ENCODE measurements around the gene CAPZA2.

The CAPZA2 gene

DNA sequence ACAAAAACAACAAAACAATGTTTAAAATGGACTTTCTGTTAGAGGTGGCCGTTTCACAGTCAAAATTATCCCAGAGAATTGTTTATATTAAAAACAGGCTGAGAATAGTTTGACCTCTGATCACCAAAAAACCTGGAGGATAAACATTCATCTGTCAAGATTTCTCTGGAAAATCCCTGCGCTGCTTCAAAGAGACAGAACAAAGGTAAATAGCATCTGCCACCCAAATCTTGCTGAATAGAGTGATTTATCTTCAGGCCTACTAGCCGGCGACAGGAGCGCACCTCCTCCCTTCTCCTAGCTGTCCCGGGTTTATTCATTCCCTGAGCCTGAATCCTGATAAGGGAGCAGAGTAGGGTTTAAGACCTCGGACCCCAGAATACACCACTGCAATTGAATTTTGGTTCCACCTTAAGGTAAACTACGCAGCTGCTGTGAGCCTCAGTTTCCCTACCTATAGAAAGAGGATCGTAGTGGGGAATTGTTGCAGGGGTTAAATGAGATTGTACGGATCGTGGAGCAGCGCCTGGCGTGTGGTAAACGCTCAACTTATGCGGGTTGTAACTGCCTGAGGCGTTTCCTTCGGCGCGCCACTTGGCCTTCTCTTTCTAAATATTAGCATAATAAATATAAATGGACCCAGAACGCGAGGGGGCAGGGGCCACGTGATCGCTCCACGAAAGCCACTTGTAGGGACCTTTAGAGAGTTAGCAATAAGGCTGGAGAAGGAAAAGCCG, 90.4 kb downstream of the CAPZA2 start (continued):
- TF ChIP-seq, protein P1, sequence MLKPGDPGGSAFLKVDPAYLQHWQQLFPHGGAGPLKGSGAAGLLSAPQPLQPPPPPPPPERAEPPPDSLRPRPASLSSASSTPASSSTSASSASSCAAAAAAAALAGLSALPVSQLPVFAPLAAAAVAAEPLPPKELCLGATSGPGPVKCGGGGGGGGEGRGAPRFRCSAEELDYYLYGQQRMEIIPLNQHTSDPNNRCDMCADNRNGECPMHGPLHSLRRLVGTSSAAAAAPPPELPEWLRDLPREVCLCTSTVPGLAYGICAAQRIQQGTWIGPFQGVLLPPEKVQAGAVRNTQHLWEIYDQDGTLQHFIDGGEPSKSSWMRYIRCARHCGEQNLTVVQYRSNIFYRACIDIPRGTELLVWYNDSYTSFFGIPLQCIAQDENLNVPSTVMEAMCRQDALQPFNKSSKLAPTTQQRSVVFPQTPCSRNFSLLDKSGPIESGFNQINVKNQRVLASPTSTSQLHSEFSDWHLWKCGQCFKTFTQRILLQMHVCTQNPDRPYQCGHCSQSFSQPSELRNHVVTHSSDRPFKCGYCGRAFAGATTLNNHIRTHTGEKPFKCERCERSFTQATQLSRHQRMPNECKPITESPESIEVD (tag by site-specific recombination; IDR thresholded peaks at IDR 0.05): peak; percentile 10; the same call in 1 of the 2 replicates
- TF ChIP-seq ZNF335 (tag by site-specific recombination; conservative IDR thresholded peaks at IDR 0.05): peak; percentile 97
- TF ChIP-seq ZBTB20 (tag by site-specific recombination; IDR thresholded peaks at IDR 0.05): peak; percentile 64
- TF ChIP-seq TRIM28 (IDR thresholded peaks at IDR 0.05; ENCODE audit: borderline replicate concordance, low read length): no peak
- TF ChIP-seq GLI4 (tag by site-specific recombination; IDR thresholded peaks at IDR 0.05): no peak
- TF ChIP-seq, protein P2, sequence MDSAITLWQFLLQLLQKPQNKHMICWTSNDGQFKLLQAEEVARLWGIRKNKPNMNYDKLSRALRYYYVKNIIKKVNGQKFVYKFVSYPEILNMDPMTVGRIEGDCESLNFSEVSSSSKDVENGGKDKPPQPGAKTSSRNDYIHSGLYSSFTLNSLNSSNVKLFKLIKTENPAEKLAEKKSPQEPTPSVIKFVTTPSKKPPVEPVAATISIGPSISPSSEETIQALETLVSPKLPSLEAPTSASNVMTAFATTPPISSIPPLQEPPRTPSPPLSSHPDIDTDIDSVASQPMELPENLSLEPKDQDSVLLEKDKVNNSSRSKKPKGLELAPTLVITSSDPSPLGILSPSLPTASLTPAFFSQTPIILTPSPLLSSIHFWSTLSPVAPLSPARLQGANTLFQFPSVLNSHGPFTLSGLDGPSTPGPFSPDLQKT (IDR thresholded peaks at IDR 0.05; ENCODE audit: borderline replicate concordance, low read depth, low read length): no peak
- TF ChIP-seq ZNF596 (tag by site-specific recombination; IDR thresholded peaks at IDR 0.05): no peak
- TF ChIP-seq ZFP37 (tag by site-specific recombination; IDR thresholded peaks at IDR 0.05): peak; percentile 32; the same call in 1 of the 2 replicates
- TF ChIP-seq, protein P3, sequence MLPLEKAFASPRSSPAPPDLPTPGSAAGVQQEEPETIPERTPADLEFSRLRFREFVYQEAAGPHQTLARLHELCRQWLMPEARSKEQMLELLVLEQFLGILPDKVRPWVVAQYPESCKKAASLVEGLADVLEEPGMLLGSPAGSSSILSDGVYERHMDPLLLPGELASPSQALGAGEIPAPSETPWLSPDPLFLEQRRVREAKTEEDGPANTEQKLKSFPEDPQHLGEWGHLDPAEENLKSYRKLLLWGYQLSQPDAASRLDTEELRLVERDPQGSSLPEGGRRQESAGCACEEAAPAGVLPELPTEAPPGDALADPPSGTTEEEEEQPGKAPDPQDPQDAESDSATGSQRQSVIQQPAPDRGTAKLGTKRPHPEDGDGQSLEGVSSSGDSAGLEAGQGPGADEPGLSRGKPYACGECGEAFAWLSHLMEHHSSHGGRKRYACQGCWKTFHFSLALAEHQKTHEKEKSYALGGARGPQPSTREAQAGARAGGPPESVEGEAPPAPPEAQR (tag by site-specific recombination; IDR thresholded peaks at IDR 0.05): no peak
- TF ChIP-seq, protein P4, sequence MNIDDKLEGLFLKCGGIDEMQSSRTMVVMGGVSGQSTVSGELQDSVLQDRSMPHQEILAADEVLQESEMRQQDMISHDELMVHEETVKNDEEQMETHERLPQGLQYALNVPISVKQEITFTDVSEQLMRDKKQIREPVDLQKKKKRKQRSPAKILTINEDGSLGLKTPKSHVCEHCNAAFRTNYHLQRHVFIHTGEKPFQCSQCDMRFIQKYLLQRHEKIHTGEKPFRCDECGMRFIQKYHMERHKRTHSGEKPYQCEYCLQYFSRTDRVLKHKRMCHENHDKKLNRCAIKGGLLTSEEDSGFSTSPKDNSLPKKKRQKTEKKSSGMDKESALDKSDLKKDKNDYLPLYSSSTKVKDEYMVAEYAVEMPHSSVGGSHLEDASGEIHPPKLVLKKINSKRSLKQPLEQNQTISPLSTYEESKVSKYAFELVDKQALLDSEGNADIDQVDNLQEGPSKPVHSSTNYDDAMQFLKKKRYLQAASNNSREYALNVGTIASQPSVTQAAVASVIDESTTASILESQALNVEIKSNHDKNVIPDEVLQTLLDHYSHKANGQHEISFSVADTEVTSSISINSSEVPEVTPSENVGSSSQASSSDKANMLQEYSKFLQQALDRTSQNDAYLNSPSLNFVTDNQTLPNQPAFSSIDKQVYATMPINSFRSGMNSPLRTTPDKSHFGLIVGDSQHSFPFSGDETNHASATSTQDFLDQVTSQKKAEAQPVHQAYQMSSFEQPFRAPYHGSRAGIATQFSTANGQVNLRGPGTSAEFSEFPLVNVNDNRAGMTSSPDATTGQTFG (tag by site-specific recombination; IDR thresholded peaks at IDR 0.05; ENCODE audit: borderline replicate concordance): no peak
- TF ChIP-seq ZNF837 (tag by site-specific recombination; IDR thresholded peaks at IDR 0.05): no peak
- TF ChIP-seq ZNF23 (tag by site-specific recombination; IDR thresholded peaks at IDR 0.05; ENCODE audit: borderline replicate concordance): no peak
- TF ChIP-seq ZNF521 (tag by site-specific recombination; IDR thresholded peaks at IDR 0.05): no peak
- TF ChIP-seq ZNF133 (tag by site-specific recombination; IDR thresholded peaks at IDR 0.05): no peak
- TF ChIP-seq ZNF292 (tag by site-specific recombination; IDR thresholded peaks at IDR 0.05; ENCODE audit: borderline replicate concordance, low read depth): no peak

DNA sequence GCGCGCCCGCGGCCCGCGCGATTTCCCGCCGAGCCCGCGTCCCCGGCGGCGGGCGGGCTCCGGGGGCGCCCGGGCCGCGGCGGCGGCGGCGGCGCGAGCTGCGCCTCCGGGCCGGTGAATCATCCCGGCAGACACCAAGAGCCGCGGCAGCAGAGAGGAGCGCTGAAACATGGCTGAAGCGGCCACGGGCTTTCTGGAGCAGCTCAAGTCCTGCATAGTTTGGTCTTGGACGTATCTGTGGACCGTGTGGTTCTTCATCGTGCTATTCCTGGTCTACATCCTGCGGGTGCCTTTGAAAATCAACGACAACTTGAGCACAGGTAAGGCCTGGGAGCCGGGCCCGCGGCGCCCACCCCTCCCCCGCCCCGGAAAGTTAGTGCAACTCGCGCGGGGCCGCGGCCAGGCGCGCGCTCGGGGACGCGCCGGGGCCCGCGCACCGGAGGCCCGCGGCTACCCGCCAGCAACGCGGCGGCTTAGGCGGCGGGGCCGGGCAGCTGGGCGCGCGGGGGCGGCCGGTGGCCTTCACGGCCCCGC, 91.1 kb downstream of the CAPZA2 start, which contains the start of gene ST7:
Gene ST7, plus strand, starts transcription at position 130 of the 534 bp plus-strand sequence. Its CDS starts 40 bp downstream, at position 170.
- H3K9me3 ChIP-seq (ENCODE audit: control insufficient read depth, insufficient read depth, low read depth, low read length): no peaks in the 10 kb centered on the region
- POLR2A ChIA-PET: interaction anchor here (0.6 to 1.8 kb wide), 6 partner anchors 13 to 172 kb away, joined by 3 to 6 read pairs (median 4); no protein-coding TSS in a partner anchor
- CTCF ChIA-PET: interaction anchor here (0.6 to 1.6 kb wide), 2 partner anchors 18 to 93 kb away, joined by 3 to 4 read pairs; no protein-coding TSS in a partner anchor
- H3K4me3 ChIP-seq (ENCODE audit: low read depth, low read length): peak within 1 kb of the TSS; percentile 83
- no peaks in the 10 kb centered on the region for H3K36me3 ChIP-seq (ENCODE audit: control insufficient read depth in 2 of 2, insufficient read depth in 1 of 2, low read length in 2 of 2)
- peaks cover 11% of the 10 kb centered on the region for H3K4me1 ChIP-seq (ENCODE audit: control insufficient read depth, insufficient read depth, low read length)
- peak within 1 kb of the TSS; percentile 97 for H3K27ac ChIP-seq (ENCODE audit: extremely low read depth, low read depth, low read length)
- TF ChIP-seq, protein P5, sequence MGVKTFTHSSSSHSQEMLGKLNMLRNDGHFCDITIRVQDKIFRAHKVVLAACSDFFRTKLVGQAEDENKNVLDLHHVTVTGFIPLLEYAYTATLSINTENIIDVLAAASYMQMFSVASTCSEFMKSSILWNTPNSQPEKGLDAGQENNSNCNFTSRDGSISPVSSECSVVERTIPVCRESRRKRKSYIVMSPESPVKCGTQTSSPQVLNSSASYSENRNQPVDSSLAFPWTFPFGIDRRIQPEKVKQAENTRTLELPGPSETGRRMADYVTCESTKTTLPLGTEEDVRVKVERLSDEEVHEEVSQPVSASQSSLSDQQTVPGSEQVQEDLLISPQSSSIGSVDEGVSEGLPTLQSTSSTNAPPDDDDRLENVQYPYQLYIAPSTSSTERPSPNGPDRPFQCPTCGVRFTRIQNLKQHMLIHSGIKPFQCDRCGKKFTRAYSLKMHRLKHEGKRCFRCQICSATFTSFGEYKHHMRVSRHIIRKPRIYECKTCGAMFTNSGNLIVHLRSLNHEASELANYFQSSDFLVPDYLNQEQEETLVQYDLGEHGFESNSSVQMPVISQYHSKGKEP (tag by site-specific recombination; IDR thresholded peaks at IDR 0.05): peak; percentile 71; the same call in 1 of the 2 replicates
- no peak for TF ChIP-seq ZIC2 (tag by site-specific recombination; IDR thresholded peaks at IDR 0.05)
- TF ChIP-seq TCF7L2 (IDR thresholded peaks at IDR 0.05; ENCODE audit: borderline replicate concordance, low read depth, low read length): no peak
- TF ChIP-seq, protein P6, sequence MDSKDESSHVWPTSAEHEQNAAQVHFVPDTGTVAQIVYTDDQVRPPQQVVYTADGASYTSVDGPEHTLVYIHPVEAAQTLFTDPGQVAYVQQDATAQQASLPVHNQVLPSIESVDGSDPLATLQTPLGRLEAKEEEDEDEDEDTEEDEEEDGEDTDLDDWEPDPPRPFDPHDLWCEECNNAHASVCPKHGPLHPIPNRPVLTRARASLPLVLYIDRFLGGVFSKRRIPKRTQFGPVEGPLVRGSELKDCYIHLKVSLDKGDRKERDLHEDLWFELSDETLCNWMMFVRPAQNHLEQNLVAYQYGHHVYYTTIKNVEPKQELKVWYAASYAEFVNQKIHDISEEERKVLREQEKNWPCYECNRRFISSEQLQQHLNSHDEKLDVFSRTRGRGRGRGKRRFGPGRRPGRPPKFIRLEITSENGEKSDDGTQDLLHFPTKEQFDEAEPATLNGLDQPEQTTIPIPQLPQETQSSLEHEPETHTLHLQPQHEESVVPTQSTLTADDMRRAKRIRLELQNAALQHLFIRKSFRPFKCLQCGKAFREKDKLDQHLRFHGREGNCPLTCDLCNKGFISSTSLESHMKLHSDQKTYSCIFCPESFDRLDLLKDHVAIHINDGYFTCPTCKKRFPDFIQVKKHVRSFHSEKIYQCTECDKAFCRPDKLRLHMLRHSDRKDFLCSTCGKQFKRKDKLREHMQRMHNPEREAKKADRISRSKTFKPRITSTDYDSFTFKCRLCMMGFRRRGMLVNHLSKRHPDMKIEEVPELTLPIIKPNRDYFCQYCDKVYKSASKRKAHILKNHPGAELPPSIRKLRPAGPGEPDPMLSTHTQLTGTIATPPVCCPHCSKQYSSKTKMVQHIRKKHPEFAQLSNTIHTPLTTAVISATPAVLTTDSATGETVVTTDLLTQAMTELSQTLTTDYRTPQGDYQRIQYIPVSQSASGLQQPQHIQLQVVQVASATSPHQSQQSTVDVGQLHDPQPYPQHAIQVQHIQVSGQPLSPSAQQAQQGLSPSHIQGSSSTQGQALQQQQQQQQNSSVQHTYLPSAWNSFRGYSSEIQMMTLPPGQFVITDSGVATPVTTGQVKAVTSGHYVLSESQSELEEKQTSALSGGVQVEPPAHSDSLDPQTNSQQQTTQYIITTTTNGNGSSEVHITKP (tag by site-specific recombination; IDR thresholded peaks at IDR 0.05): peak; percentile 98
- no peak for TF ChIP-seq WT1 (tag by site-specific recombination; IDR thresholded peaks at IDR 0.05)
- TF ChIP-seq GLIS2 (tag by site-specific recombination; IDR thresholded peaks at IDR 0.05): no peak
- TF ChIP-seq, protein P7, sequence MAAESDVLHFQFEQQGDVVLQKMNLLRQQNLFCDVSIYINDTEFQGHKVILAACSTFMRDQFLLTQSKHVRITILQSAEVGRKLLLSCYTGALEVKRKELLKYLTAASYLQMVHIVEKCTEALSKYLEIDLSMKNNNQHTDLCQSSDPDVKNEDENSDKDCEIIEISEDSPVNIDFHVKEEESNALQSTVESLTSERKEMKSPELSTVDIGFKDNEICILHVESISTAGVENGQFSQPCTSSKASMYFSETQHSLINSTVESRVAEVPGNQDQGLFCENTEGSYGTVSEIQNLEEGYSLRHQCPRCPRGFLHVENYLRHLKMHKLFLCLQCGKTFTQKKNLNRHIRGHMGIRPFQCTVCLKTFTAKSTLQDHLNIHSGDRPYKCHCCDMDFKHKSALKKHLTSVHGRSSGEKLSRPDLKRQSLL (tag by site-specific recombination; IDR thresholded peaks at IDR 0.05): peak; percentile 56; the same call in 1 of the 2 replicates

All from HEK293 (cell line).